Lower leg skin (tissue), 4 donors: ENCODE data around the gene CD83. TPM values are rescaled to one million over a fixed set of nuclear protein-coding genes. Genes with fewer than 3 reads are reported as not detected.

Source experiments
- DNase-seq, 2 donors: peaks; one replicate each; pipeline ENCODE4 v3.0.0-alpha.2; 2019; ENCODE audit warnings: low spot score in 2 of 2
- H3K4me3 ChIP-seq: fragments of 200-600 bp; sonication (generic); 2 replicates; pipeline ENCODE4 v1.5.1; 2017; ENCODE audit warnings: mild to moderate bottlenecking, low read depth; ENCODE audit not compliant: poor library complexity, severe bottlenecking
- CTCF ChIP-seq, 3 donors: fragments of 450-650 bp; IDR thresholded peaks; one replicate each; pipeline ENCODE4 v1.5.1; 2016; ENCODE audit warnings: antibody characterized with exemption in 3 of 3, mild to moderate bottlenecking in 3 of 3, moderate library complexity in 2 of 3
- POLR2A ChIP-seq, 2 donors: fragments of 450-650 bp; IDR thresholded peaks; one replicate each; pipeline ENCODE4 v1.6.1; 2016 to 2017; ENCODE audit warnings: antibody characterized with exemption in 2 of 2, mild to moderate bottlenecking in 1 of 2, moderate library complexity in 1 of 2
- WGBS, 2 donors: methylation state at CpG; one replicate each; pipeline ENCODE4 v1.1.5; 2018; 5-methylcytosine and 5-hydroxymethylcytosine counted together
- intact Hi-C: fragments of 100-400 bp; cut with DNase I; formaldehyde crosslinking; loops from one replicate; pipeline ENCODE4 v1.15.0; 2023; ENCODE audit warnings: low total_unique reads
- total RNA-seq, 4 donors: library from RNA; depleted of rRNA; stranded (reverse); fragments of >200 nt; gene quantifications; one replicate each; pipeline ENCODE4 v1.1.0, GENCODE V29; 2016

The CD83 gene
- total RNA-seq, 4 donors from 2014 or later = 2.2 to 4.4 (median 3.4) TPM

- 78 to 90% methylated on average over 2 of the region's 2 CpGs for WGBS, 2 donors
Measured at GRCh38 chr6:14180609-14181008, 63.0 kb downstream of the CD83 start.

GRCh38 chr6:14182916-14183315 is 65.3 kb downstream of the CD83 start:
- 33 to 50% methylated on average over 1 of the region's 1 CpG for WGBS, 2 donors
- TF ChIP-seq CTCF (IDR thresholded peaks at IDR 0.05) (no peak), POLR2A (IDR thresholded peaks at IDR 0.05) (no peak)
- intact Hi-C loops = no loop called here
- no peak for DNase-seq
- H3K4me3 ChIP-seq = no peak overlapping the region

More at GRCh38 chr6:14180609-14181008, 63.0 kb downstream of the CD83 start:
- no peak for DNase-seq
- H3K4me3 ChIP-seq = no peak overlapping the region
- intact Hi-C loops = no loop called here
- no peak for TF ChIP-seq POLR2A (IDR thresholded peaks at IDR 0.05)
- no peak for TF ChIP-seq CTCF (IDR thresholded peaks at IDR 0.05)

Other genes starting within 250 kb of the CD83 start
- gene RNF182, start 192.8 kb upstream of the CD83 start, total RNA-seq = 1 to 10 TPM in 1 of 4 donors, under 1 TPM in 2, not detected in 1; 0.32 to 1.3 (median 0.42) TPM